HepG2 (cell line): ENCODE data around the gene ZCCHC7. TPM values are rescaled to one million over a fixed set of nuclear protein-coding genes. Genes with fewer than 3 reads are reported as not detected.

Experiments used
- DDIT3 ChIP-seq: sonication (generic); formaldehyde crosslinking; IDR thresholded peaks from 2 replicates; pipeline ENCODE4 v1.4.0; 2020; ENCODE audit warnings: mild to moderate bottlenecking, missing genetic modification reagents
- ESRRA ChIP-seq: sonication (generic); formaldehyde crosslinking; IDR thresholded peaks from 2 replicates; pipeline ENCODE4 v1.5.1; 2020; ENCODE audit warnings: mild to moderate bottlenecking, low read depth, missing genetic modification reagents
- GABPB1 ChIP-seq: IDR thresholded peaks from 2 replicates; pipeline ENCODE4 v1.6.1; 2016; ENCODE audit warnings: mild to moderate bottlenecking, missing genetic modification reagents, moderate library complexity, missing compliant biosample characterization
- GFI1 ChIP-seq: sonication (generic); formaldehyde crosslinking; IDR thresholded peaks from 2 replicates; pipeline ENCODE4 v1.5.0; 2020; ENCODE audit warnings: missing genetic modification reagents, mild to moderate bottlenecking, borderline replicate concordance
- GLMP ChIP-seq: sonication (generic); formaldehyde crosslinking; IDR thresholded peaks from 2 replicates; pipeline ENCODE4 v1.9.0; 2021; ENCODE audit warnings: missing genetic modification reagents, mild to moderate bottlenecking, borderline replicate concordance
- HIC2 ChIP-seq: sonication (generic); formaldehyde crosslinking; IDR thresholded peaks from 2 replicates; pipeline ENCODE4 v1.9.0; 2022; ENCODE audit warnings: low read depth, missing genetic modification reagents
- KAT7 ChIP-seq: IDR thresholded peaks from 2 replicates; pipeline ENCODE4 v1.6.1; 2018; ENCODE audit warnings: borderline replicate concordance, missing compliant biosample characterization
- NFATC3 ChIP-seq: sonication (generic); formaldehyde crosslinking; IDR thresholded peaks from 2 replicates; pipeline ENCODE4 v1.5.1; 2020; ENCODE audit warnings: mild to moderate bottlenecking, missing genetic modification reagents
- PCBP1 ChIP-seq: fragments of 200-400 bp; formaldehyde crosslinking; IDR thresholded peaks from 2 replicates; pipeline ENCODE4 v1.6.1; 2017; ENCODE audit warnings: mild to moderate bottlenecking, low read depth, low read length, borderline replicate concordance
- POLR2A ChIP-seq, 2 experiments: IDR thresholded peaks; 2 replicates each; pipeline ENCODE4 v1.6.1; 2011; ENCODE audit warnings: low read depth in 2 of 2, low read length in 2 of 2, mild to moderate bottlenecking in 1 of 2, moderate library complexity in 1 of 2; ENCODE audit not compliant: insufficient read depth in 1 of 2
- REPIN1 ChIP-seq: sonication (generic); formaldehyde crosslinking; IDR thresholded peaks from 2 replicates; pipeline ENCODE4 v1.8.0; 2022; ENCODE audit warnings: missing genetic modification reagents, low read depth, mild to moderate bottlenecking, borderline replicate concordance
- SIX4 ChIP-seq: sonication (generic); formaldehyde crosslinking; IDR thresholded peaks from 2 replicates; pipeline ENCODE4 v1.4.0; 2020; ENCODE audit warnings: missing genetic modification reagents
- SNAI1 ChIP-seq: sonication (generic); formaldehyde crosslinking; IDR thresholded peaks from 2 replicates; pipeline ENCODE4 v1.5.0; 2020; ENCODE audit warnings: mild to moderate bottlenecking, missing genetic modification reagents, borderline replicate concordance
- ZBTB25 ChIP-seq: IDR thresholded peaks from 2 replicates; pipeline ENCODE4 v1.6.1; 2018; ENCODE audit warnings: missing genetic modification reagents
- ZBTB49 ChIP-seq: sonication (generic); formaldehyde crosslinking; IDR thresholded peaks from 2 replicates; pipeline ENCODE4 v1.4.0; 2020; ENCODE audit warnings: missing genetic modification reagents, borderline replicate concordance
- ZNF317 ChIP-seq: sonication (generic); formaldehyde crosslinking; IDR thresholded peaks from 2 replicates; pipeline ENCODE4 v1.5.0; 2020; ENCODE audit warnings: mild to moderate bottlenecking, missing genetic modification reagents
- ZNF629 ChIP-seq: sonication (generic); formaldehyde crosslinking; conservative IDR thresholded peaks from 2 replicates; pipeline ENCODE4 v1.5.0; 2020; ENCODE audit warnings: missing genetic modification reagents
- ZNF782 ChIP-seq: sonication (generic); formaldehyde crosslinking; IDR thresholded peaks from 2 replicates; pipeline ENCODE4 v1.4.0; 2020; ENCODE audit warnings: missing genetic modification reagents, mild to moderate bottlenecking, borderline replicate concordance
- ZNF784 ChIP-seq: sonication (generic); formaldehyde crosslinking; IDR thresholded peaks from 2 replicates; pipeline ENCODE4 v1.5.1; 2020; ENCODE audit warnings: missing genetic modification reagents, mild to moderate bottlenecking, borderline replicate concordance
- polyA plus RNA-seq, 8 experiments: library from polyadenylated mRNA; depleted of rRNA in 3 of 8; stranded (reverse) in 7 of 8; unstranded in 1 of 8; fragments of >200 nt; fragmentation: Illumina TruSeq in 4 of 8; extraction: Trizol in 4 of 8; gene quantifications; 2 replicates each; pipeline versions ENCODE4 v1.2.1 to v1.2.3, GENCODE V29; 2011 to 2016; ENCODE audit warnings: low read depth in 4 of 8, missing spikeins in 1 of 8, mixed read lengths in 1 of 8; ENCODE audit not compliant: insufficient read depth in 1 of 8
- total RNA-seq, 5 experiments: library from RNA; depleted of rRNA; stranded (reverse); fragments of >200 nt; fragmentation: Illumina TruSeq; extraction: Trizol; gene quantifications; 2 replicates each; pipeline ENCODE4 v1.2.3, GENCODE V29; 2016; ENCODE audit warnings: low read depth in 1 of 5

ZCCHC7 gene
- total and polyA plus RNA-seq, 2 of the 13 experiments (the other 11 are each of a cell fraction or from before 2014, with no cell fraction given): 13.6 to 19.3 TPM

- TF ChIP-seq POLR2A (IDR thresholded peaks at IDR 0.05; ENCODE audit: insufficient read depth in 1 of 2, low read depth in 2 of 2, low read length in 2 of 2) (peak; percentile 80 to 84), ZNF784 (peak; percentile 92; the same call in 1 of the 2 replicates), ZBTB49 (peak; percentile 84; the same call in 1 of the 2 replicates), NFATC3 (CRISPR knock-in tag) (peak; percentile 99), GABPB1 (CRISPR knock-in tag) (peak; percentile 92), GFI1 (CRISPR knock-in tag) (peak; percentile 73; the same call in 1 of the 2 replicates), DDIT3 (CRISPR knock-in tag) (no peak), ESRRA (peak; percentile 70; the same call in 1 of the 2 replicates), REPIN1 (peak; percentile 98), PCBP1 (no peak), SIX4 (CRISPR knock-in tag) (peak; percentile 76; the same call in 1 of the 2 replicates), KAT7 (CRISPR knock-in tag) (peak; percentile 85; the same call in 1 of the 2 replicates), ZNF782 (CRISPR knock-in tag) (peak; percentile 96; the same call in 1 of the 2 replicates), ZBTB25 (peak; percentile 96), GLMP (peak; percentile 87; the same call in 1 of the 2 replicates), SNAI1 (CRISPR knock-in tag) (peak; percentile 100), HIC2 (peak; percentile 72), ZNF629 (peak; percentile 71), ZNF317 (CRISPR knock-in tag) (peak; percentile 89)
These were observed 40.8 kb upstream of the ZCCHC7 start (continued) for GRCh38 chr9:37079370-37080164.
